IPS-11a (cell line): Measurements from ENCODE around the gene CADM2.
"Not testable (repeated sequence)": the region's sequence is repeated elsewhere in the genome, so short reads cannot be mapped to it uniquely, and the experiment has no call there.

ENCODE experiments used
- H3K4me3 ChIP-seq: one replicate; pipeline ENCODE4 v1.5.1; 2013; ENCODE audit warnings: low read depth, low read length, control low read depth

Gene CADM2

GRCh38 chr3:85433319-85433718 is 474.5 kb downstream of the CADM2 start:
- no peak overlapping the region for H3K4me3 ChIP-seq

GRCh38 chr3:85455561-85456200 is 496.9 kb downstream of the CADM2 start:
- H3K4me3 ChIP-seq: no peak overlapping the region

GRCh38 chr3:85474241-85474640 is 515.5 kb downstream of the CADM2 start:
- no peak overlapping the region for H3K4me3 ChIP-seq

GRCh38 chr3:85475346-85475745 is 516.6 kb downstream of the CADM2 start:
- no peak overlapping the region for H3K4me3 ChIP-seq

- no peak overlapping the region for H3K4me3 ChIP-seq
Measured at GRCh38 chr3:85476891-85477495, 518.2 kb downstream of the CADM2 start.

GRCh38 chr3:85481411-85482212 is 522.8 kb downstream of the CADM2 start:
- no peak overlapping the region for H3K4me3 ChIP-seq

- no peak overlapping the region for H3K4me3 ChIP-seq
Measured at GRCh38 chr3:85482213-85482490, 523.4 kb downstream of the CADM2 start.

GRCh38 chr3:85483986-85484385 is 525.2 kb downstream of the CADM2 start:
- no peak overlapping the region for H3K4me3 ChIP-seq

GRCh38 chr3:85487375-85487774 is 528.6 kb downstream of the CADM2 start:
- no peak overlapping the region for H3K4me3 ChIP-seq

GRCh38 chr3:85495602-85496001 is 536.8 kb downstream of the CADM2 start:
- no peak overlapping the region for H3K4me3 ChIP-seq

GRCh38 chr3:85498177-85498576 is 539.4 kb downstream of the CADM2 start:
- no peak overlapping the region for H3K4me3 ChIP-seq

- no peak overlapping the region for H3K4me3 ChIP-seq
Measured at GRCh38 chr3:85502148-85502875, 543.5 kb downstream of the CADM2 start.

- not testable (repeated sequence) for H3K4me3 ChIP-seq
Measured at GRCh38 chr3:85504129-85504784, 545.5 kb downstream of the CADM2 start.

GRCh38 chr3:85504785-85505511 is 546.2 kb downstream of the CADM2 start:
- not testable (repeated sequence) for H3K4me3 ChIP-seq

GRCh38 chr3:85507052-85507451 is 548.3 kb downstream of the CADM2 start:
- H3K4me3 ChIP-seq: not testable (repeated sequence)

- H3K4me3 ChIP-seq: no peak overlapping the region
Measured at GRCh38 chr3:85508659-85509058, 549.9 kb downstream of the CADM2 start.

- H3K4me3 ChIP-seq: no peak overlapping the region
Measured at GRCh38 chr3:85516146-85516545, 557.4 kb downstream of the CADM2 start.

- no peak overlapping the region for H3K4me3 ChIP-seq
Measured at GRCh38 chr3:85524104-85524503, 565.3 kb downstream of the CADM2 start.

- no peak overlapping the region for H3K4me3 ChIP-seq
Measured at GRCh38 chr3:85525264-85525663, 566.5 kb downstream of the CADM2 start.

GRCh38 chr3:85533586-85533985 is 574.8 kb downstream of the CADM2 start:
- H3K4me3 ChIP-seq: no peak overlapping the region
